GM21723 (cell line): Measurements from ENCODE around the gene MYBBP1A.
"Not testable (repeated sequence)": the region's sequence is repeated elsewhere in the genome, so short reads cannot be mapped to it uniquely, and the experiment has no call there.

ENCODE experiments used
- ATAC-seq: cut with Tn5 transposase; IDR thresholded peaks from one replicate; pipeline ENCODE4 v1.9.1; 2021; ENCODE audit warnings: mild to moderate bottlenecking, moderate library complexity; ENCODE audit not compliant: unreplicated experiment

Gene MYBBP1A

GRCh38 chr17:4590981-4591453 is 35.8 kb upstream of the MYBBP1A start:
- no peak for ATAC-seq

DNA sequence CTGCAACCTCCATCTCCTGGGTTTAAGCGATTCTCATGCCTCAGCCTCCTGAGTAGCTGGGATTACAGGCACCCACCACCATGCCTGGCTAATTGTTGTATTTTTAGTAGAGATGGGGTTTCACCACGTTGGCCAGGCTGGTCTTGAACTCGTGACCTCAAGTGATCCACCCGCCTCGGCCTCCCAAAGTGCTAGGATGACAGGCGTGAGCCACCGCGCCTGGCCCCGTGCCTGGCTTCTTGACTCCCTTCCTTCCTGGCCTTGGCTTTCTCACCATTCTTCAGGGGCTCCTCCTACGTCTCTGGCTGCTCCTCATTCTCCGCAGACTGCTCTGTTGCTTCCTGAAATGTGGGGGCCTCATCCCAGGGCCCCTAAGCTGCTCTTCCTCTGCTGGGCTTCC is 34.9 kb upstream of the MYBBP1A start:
- ATAC-seq, result not testable (repeated sequence)

DNA sequence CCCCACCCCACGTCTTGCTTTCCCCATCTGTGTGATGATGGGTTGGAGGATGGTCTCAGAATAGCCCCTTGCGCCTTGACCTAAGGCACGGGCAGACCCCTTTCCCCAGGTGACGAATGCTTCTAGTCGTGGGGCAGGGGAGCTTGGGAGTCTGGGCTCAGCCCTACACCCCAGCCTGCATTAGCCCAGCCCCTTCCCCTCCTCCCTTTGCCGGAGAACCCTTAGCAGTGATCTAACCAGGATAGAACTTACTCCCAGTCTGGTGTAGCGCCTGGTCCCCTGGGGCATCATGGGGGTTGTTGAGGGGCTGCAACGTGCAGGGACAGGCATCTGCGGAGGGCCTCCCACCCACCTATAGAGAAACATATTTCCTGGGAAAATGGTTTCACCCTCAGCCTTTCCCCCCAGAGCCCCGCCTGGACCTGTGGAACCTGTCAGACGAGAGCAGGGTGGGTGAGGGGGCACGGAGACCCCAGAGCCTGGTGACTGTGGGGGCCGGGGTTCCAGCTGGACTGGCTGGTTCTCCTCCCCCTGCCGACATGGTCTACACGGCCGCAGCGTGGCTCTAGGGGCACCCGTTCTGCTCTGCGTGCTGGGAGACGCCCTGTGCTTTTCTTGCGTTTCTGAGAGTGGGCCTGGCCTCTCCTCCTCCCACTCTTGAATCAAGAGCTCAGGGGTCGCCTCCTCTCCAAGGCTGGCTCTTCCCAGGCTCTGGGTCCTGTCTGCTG is 33.9 kb upstream of the MYBBP1A start:
- ATAC-seq, result no peak

DNA sequence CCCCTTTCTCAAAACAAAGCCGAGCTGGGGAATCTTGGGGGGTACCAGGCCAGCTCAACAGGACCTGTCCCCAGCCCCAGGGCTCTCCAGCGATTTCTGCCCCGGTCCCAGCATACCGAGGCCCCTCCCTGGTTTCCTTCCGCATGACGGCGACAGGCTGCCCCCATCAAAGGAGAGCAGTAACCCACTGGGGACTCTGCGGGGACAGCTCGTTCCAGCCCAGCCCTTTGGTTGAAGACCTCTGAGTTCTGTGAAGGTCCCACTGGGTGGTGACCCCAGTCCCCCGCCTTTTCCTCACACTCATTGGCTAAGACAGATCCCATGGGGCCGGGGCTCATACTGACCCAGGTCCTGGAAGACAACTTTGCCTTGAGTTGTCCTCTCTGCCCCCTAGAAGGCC is 33.2 kb upstream of the MYBBP1A start:
- ATAC-seq, result no peak

- no peak for ATAC-seq
Observed at GRCh38 chr17:4587803-4588202, 32.6 kb upstream of the MYBBP1A start.

DNA sequence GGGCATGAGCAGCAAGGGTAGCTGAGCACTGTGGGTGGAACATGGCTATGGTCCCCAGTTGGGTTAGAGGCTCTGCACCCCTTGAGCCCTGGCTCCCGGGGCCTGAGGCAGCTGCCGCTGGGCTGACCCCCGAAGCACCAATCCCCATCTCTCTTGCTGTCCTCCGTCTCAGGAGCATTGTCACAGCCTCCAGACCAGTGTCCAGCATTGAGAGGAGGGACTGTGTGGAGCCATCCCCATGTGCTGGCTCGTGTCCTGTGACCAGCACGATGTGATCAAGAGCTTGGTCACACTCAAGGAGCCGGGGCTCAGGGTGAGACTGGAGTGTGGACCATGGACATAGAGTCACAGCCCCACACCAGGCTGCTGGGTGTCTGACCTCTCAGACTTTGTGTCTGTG is 32.0 kb upstream of the MYBBP1A start:
- no peak for ATAC-seq

- ATAC-seq, result no peak
Observed at GRCh38 chr17:4586043-4586442, 30.9 kb upstream of the MYBBP1A start.

- no peak for ATAC-seq
Observed at GRCh38 chr17:4585638-4585994, 30.4 kb upstream of the MYBBP1A start.

DNA sequence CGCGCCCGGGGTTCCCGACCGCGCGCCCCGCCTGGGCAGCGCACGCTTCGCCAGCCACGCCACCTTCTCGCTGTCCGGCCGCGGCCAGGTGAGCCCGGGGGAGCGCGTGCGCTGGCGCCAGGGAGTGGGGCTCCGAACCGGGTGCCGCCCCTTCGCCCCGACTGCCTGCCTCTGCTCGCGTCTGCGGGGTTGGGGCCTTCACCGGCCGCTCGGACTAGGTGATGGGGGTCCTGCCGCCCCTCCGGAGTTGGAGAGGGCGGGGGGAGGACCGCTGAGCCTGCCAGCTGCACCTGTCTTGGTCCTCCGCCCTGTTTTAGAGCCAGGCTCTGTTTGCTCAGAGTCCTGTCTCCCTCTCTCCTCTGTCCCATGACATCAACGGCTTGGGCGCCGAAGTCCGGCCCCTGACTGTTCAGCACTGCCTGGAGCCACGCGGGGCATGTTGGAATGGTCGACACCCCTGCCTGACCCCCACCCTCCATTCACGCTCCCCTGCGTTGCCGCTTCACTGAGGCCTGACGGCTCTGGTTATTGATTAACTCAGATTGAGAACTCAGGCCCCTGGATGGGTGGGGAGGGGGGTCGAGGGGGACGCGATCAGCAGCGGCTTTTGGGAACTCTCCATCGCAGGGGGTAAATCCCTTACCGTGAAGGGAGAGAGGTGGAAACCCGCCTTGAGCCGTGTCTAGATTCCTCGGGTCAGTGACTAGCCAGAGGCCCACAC is 29.9 kb upstream of the MYBBP1A start:
- ATAC-seq, result no peak

DNA sequence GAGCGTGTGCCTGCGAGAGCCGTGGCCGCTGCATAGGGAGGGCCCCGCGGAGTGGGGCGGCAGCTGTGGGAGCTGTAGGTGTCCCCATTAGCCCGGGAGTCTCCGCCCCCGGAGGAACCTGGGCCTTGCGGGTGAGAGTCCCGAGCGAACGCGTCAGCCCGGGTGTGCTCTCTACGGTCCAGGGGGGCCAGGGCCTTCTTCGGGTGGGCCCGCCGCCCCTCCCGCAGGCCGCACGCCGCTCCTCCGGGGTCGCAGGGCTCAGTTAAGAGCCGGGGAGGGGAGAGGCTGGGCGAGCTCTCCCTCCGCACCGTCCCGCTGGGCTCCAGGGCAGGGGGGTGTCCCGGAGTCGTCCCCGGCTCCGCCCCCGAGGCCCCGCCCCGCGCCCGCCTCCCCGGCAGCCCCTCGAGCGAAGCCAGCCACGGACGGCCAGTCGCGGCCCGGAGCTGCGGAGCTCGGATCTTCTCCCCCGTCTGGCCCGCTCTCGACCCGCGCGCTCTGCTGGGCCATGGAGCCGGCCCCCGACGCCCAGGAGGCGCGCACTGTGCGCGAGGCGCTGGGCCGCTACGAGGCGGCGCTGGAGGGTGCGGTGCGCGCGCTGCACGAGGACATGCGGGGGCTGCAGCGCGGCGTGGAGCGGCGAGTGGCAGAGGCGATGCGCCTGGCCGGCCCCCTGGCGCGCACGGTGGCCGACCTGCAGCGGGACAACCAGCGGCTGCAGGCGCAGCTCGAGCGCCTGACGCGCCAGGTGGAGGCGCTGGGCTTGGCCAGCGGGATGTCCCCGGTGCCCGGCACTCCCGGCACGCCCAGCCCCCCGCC is 29.1 kb upstream of the MYBBP1A start, which contains the start of gene SMTNL2:
SMTNL2 (plus strand) TSS at position 429 of the 816 bp plus-strand sequence; CDS start at position 506, 77 bp downstream.
- ATAC-seq, result no peak

DNA sequence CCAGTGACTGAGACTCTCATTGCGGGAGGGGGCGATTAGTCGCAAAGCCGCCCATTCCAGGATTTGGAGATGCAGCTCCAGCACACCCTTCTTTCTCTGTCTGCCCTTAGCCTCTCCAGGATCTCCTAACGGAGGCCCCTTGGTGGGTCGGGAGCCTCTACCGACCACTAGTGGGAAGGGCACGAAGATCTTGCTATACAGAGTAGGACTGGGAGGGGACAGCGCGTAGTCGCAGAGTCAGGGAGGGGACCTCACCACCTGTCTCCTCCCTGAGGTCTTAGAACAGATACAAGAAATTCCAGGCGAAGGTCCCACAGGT is 28.6 kb upstream of the MYBBP1A start:
- ATAC-seq, result no peak

- ATAC-seq, result no peak
Observed at GRCh38 chr17:4583206-4583605, 28.0 kb upstream of the MYBBP1A start.

DNA sequence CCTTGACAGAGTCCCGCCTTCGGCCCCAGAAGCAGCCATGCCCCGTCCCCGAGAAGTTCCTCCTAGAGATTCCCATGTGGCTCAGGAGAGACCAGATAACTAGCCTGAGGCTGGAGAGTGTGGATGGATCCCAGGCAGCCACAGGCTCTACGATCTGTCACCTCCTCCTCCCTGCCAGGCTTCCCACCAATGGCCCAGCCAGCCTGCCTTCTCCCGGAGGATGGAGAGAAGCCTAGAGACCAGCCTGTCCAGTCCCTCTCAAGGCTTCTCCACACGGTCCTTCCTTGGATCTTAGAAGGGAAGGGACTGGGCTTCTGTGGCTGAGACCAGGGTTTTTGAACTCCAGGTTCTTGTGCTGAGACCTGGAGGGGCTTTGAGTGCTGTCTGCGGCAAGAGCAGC is 27.5 kb upstream of the MYBBP1A start:
- no peak for ATAC-seq

DNA sequence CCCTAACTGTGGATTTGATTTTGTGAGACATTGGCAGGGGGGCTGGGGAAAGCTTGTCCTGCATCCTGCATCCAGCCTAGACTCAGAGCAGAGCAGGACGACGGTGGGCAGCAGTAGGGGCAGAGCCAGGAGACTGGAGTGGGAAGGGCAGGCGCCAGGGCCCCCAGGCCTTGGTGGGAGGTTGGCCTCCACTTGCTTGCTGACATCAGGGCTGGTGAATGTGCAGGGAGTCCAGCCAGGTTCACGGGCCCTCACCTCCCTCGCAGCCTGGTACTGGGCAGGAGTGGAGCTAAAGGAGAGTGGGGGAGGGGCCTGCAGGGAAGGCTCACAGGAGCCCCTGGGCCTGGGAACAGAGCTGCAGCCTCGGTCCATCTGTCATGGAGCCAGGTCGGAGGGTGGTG is 26.9 kb upstream of the MYBBP1A start:
- no peak for ATAC-seq

DNA sequence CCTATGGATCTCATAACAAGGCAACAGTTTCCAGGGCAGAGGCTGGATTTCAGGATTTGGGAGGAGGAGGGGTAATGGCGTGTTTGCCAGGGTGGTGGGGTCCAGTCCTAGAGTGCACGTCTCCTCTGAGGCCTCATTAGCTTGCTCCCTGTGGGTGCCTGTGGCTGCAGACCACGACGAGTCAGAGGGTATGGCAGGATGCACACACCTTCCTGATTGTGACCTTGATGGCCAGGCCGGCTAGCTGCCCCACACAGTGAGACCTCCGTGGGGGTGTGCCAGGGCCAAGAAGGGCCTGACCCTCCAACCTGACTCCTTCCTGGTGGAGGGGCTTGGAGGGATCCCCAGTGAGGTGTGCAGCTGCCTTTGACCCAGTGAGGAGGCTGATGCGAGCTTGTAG is 25.1 kb upstream of the MYBBP1A start:
- no peak for ATAC-seq

DNA sequence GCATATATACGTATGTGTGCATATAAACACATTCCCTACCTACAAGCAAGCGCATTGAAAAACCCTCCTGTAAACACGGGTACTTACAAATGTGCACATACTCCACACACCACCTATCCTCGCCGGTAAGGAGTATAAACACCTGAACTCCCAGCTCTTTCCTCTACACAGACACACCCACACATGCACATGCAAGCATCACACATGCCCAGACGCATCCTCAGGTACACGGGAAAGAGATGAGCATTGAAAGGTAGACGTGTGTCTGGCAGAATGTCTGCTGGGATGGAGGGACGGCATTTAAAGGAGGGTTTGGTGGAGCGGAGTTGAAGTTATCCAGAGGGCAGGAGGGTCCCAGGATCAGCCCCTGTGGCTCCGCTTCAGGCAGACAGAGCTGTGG is 24.5 kb upstream of the MYBBP1A start:
- ATAC-seq, result no peak

DNA sequence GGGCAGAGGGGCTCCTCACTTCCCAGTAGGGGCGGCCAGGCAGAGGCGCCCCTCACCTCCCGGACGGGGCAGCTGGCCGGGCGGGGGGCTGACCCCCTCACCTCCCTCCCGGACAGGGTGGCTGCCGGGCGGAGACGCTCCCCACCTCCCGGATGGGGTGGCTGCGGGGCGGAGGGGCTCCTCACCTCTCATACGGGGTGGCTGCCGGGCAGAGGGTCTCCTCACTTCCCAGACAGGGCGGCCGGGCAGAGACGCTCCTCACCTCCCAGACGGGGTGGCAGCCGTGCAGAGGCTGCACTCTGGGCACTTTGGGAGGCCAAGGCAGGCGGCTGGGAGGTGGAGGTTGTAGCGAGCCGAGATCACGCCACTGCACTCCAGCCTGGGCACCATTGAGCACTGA is 23.2 kb upstream of the MYBBP1A start:
- ATAC-seq, result not testable (repeated sequence)

- ATAC-seq, result no peak
Observed at GRCh38 chr17:4577386-4577993, 22.3 kb upstream of the MYBBP1A start.

GRCh38 chr17:4576729-4577322 is 21.6 kb upstream of the MYBBP1A start:
- ATAC-seq, result no peak

DNA sequence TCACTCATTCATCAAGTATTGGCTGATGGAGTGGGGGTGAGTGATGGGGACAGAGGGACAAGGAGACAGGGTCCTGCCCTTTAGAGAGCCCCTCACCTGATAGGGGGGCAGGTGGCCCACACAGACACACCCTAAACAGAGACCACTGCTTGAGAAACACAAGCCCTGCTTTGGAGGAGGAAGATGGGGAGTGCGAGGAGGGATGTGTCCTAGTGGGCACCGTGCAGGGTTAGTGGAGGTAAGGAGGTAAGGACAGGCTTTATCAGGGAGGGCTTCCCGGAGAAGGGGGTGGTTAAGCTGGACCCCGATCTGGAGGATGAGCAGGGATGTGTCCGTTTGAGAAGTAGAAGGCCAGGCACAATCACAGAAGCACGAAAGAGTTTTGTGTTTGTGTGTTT is 21.0 kb upstream of the MYBBP1A start:
- no peak for ATAC-seq
